ENCODE results near the gene MTG1.
A peak's percentile ranks its signal among the peaks of the same experiment; 100 is the strongest.
"Not testable (repeated sequence)": the region's sequence is repeated elsewhere in the genome, so short reads cannot be mapped to it uniquely, and the experiment has no call there.

Gene MTG1

GRCh38 chr10:133358925-133359310, 35.0 kb upstream of the MTG1 start:
- DNase-seq (ENCODE audit: low spot score), result no peak

DNA sequence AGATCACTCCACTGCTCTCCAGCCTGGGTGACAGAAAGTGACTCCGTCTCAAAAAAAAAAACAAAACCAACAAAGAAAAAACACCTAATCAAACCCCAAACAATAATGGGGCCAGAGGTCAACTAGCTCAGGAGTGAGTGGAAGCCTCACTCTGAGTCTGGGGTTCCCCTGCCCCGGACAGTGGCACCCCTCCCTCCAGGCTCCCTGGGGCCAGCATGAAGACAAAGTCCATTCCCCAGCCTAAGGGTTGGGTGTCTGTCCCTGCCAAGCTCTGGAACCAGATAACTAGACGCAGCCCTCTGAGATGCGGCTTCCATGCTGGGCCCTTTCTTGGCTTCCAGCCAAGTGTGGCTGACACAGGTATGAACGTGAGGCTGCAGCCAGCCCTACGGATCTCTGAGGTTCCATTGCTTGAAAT, 34.4 kb upstream of the MTG1 start:
- DNase-seq (ENCODE audit: low spot score), result peak; percentile 55

- DNase-seq (ENCODE audit: low spot score), result no peak
Observed at GRCh38 chr10:133359972-133360610, 33.9 kb upstream of the MTG1 start.

DNA sequence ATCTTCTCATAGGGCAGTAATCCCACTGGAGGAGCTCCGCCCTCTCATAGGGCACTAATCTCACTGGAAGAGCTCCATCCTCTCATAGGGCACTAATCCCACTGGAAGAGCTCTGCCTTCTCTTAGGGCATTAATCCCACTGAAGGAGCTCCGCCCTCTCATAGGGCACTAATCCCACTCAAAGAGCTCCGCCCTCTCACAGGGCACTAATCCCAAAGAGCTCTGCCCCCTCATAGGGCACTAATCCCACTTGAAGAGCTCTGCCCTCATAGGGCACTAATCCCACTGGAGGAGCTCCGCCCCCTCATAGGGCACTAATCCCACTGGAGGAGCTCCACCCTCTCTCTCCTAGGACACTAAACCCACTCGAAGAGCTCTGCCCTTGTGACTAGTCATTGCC, 32.7 kb upstream of the MTG1 start:
- no peak for DNase-seq (ENCODE audit: low spot score)

GRCh38 chr10:133361773-133362441, 32.0 kb upstream of the MTG1 start:
- no peak for DNase-seq (ENCODE audit: low spot score)

DNA sequence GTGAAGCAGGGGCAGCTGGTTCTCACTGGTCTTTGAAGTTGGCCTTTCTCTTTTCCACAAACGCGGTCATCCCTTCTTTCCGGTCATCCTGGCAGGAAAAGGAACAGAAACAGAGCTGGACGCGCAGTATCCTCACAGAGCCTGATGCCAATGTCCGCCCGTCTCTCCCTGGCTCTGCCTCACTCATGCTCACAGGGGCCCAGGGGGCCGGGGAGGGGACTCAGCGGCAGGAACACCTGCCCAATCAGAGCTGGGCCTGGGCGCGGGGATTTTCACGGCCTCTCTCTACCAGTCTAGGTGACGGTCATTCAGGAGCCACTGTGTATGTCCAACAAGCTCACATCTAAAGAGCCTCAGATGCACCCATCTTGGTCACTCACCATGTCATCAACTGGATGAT, 31.1 kb upstream of the MTG1 start:
- DNase-seq (ENCODE audit: low spot score), result no peak

DNA sequence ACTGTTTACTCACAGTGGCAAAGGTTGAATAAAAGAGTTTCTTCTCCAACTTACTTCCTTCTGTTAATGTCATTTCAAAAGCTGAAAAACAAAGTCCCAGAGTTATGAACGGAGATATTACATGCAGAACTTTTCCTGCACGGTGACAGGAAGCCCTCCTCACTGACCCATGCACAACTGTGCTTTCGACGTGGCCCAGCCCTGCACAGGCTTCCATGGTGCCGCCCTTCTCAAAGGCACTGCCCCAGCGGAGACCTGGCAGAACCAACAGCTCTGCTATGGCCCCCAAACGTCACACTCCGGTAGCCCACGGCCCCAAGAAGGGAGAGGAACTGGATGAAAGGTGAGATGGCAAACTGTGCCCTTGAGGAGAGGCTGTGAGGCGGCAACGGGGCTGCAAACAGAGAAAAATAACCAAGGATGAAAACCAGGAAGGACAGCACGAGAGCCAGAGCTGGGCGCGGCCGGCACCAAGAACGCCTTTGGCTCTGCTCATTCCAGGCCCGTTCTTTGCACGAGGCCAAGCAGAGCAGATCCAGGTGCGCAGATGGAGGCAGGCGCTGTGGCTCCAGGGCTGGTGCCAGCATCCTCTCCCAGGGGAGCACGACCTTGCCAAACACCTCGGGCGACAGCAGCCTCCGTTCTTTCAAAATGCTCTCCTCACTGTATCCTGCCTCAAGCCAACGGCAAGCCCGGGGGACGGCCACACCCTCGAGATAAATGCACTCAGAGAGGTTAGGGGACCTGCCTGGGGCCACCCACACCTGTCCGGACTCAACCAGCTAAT, 29.1 kb upstream of the MTG1 start:
- DNase-seq (ENCODE audit: low spot score), result no peak

DNA sequence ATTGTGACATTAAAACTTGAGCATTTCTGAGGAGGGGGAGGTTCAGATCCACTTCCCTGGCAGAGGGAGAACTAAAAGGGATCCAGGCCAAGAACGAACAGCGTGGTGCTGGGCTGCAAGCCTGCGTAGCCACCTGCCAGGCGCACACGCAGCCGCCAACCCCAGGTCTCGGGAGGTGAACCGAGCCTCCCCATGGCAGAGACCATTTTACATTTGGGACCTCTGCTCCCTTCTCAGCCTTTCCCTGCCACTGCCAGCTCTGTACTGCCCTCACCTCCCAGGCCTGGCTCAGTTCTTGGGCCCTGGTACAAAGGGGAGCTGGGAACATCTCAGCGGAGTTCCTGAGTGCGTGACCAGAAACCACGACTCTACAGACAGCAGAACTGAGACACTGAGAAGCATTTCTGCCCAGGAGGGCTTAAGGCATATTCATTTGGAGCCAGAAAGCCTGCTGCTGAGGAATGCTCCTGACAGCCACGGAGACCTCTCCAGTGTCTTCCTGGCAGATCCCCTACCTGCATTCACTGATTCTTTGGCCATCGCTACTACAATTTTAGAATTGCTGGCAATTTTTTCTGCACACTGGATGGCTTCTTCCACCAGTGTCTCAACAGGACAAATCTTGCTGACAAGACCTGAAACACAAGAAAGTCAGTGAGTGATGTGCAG, 28.4 kb upstream of the MTG1 start:
- DNase-seq (ENCODE audit: low spot score), result no peak

DNA sequence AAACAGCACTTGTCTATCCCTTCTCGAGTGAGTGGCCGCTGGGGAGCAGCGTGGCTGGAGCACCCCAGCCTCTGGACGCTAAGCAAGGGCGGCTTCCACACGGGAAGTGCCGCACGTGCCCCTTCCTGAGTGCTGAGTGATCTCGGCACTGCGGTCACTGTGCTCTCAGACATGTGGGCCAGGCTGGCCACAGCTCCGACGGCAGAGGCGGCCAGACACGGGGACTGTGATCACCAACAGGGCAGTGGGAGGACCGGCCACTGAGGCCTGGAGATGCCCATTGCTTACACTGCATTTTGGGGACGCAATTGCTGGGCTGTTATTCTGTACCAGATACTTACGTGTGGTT, 27.9 kb upstream of the MTG1 start:
- no peak for DNase-seq (ENCODE audit: low spot score)

DNA sequence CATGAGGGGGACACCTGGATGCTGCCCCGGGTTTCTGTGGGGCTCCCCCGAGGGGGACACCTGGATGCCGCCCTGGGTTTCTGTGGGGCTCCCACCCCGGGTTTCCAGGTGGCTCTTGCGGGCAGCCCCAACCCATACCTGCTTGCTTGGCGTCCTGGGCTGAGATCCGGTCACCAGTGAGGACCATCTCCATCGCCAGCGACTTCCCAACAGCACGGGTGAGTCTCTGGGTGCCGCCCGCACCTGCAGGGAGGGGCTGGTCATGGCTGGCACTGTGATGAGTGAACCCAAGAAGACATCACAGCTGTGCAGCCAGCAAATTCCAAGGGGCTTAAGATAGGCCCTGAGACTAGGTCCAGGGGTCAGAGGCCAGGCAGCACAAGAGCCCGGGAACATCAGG, 27.2 kb upstream of the MTG1 start:
- no peak for DNase-seq (ENCODE audit: low spot score)

GRCh38 chr10:133367461-133367860, 26.5 kb upstream of the MTG1 start:
- not testable (repeated sequence) for DNase-seq (ENCODE audit: low spot score)

- DNase-seq (ENCODE audit: low spot score), result no peak
Observed at GRCh38 chr10:133368153-133368552, 25.8 kb upstream of the MTG1 start.

GRCh38 chr10:133370030-133370786, 23.7 kb upstream of the MTG1 start:
- DNase-seq (ENCODE audit: low spot score), result no peak

DNA sequence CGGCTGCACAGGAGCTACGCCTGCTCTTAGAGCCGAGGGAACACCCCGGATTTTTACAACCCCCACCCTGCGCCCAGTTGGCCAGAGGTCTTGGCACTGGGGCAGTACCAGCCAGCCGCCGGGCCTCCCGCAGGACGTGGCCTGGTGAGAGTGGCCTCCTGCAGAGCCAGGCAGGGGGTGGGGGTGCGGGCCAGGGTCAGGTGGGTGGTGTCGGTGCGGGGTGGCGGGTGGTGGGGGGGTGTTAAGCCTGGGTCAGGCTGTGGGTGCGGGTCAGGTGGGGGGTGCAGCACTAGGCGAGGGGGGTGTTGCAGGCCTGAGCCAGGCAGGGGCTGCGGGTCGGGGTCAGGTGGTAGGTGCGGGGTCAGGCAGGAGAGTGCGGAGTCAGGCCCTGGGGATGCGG, 21.4 kb upstream of the MTG1 start:
- no peak for DNase-seq (ENCODE audit: low spot score)

DNA sequence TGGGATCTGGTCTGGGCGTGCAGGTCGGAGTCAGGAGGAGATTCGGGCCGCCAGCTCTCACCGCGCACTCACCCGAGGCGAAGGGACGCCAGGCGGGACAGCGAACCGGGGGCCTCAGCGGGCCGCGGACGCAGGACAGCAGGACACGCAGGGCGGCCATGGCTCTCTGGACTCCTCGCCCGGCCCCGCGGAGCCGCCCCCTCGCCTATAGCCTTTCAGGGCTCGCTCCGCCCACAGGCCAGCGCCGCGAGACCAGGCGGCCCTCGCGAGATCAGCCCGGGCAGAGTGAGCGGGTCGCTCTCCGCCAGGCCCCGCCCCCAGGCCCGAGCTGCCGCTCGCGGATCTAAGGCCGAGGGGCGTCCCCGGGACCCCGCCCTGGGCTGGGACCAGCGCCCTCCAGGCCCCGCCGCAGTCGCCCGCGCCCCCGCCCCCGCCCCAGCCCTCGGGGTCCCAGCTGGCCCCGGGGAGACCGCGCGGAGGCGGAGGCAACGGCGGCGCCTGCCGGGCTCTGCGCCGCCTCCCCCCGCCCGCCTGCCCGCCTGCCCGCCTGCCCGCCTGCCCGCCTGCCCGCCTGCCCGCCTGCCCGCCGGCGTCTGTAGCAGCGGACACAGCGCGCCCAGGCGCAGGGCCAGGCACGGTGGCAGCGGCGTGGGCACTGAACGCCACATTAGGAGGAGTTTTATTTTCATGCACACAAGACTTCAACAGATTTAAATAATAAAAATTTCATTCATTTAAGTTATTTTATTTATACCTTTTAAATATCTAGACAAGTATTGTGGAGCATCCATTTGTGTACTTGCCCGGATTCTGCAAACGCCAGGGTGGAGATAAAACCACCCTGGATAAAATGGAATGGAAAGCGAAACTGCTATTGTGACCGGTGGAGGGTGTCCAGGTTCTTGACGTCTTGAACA, 20.5 kb upstream of the MTG1 start, which contains the start of gene ECHS1:
TSS of gene ECHS1 (minus strand) at position 181 of the 917 bp plus-strand sequence. CDS start at position 160, 21 bp downstream.
- peak; percentile 84 for DNase-seq (ENCODE audit: low spot score)

DNA sequence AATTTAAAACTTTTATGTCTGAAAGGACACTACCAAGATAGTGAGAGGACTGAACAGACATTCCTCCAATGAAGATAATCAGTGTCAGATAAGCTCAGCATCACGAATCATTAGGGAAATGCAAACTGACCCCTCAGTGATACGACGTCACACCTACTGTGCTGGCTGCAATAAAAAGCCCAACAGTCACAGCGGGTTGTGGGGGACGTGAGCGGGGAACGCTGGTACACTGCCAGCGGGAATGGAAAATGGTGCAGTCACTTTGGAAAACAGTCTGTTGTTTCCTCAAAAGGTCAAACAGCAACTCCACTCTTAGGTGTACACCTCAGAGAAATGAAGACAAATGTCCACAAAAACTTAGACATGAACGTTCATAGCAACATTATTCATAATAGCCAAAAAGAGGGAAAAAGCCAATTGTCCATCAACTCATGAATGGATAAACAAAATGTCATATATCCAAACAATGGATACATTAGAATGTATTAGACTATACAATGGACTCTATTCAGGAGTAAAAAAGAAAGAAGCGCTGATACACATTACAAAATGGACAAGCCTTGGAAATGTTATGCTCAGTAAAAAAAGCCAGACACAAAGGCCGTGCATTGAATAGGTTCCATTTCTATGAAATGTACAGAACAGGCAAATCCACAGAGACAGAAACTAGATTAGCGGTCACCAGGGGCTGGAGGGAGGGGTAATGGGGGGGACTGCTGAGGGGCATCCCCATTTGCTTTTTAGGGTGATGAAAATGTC, 18.4 kb upstream of the MTG1 start:
- no peak for DNase-seq (ENCODE audit: low spot score)

GRCh38 chr10:133376183-133376582, 17.8 kb upstream of the MTG1 start:
- DNase-seq (ENCODE audit: low spot score), result not testable (repeated sequence)

- DNase-seq (ENCODE audit: low spot score), result no peak
Observed at GRCh38 chr10:133377025-133377817, 16.7 kb upstream of the MTG1 start.

DNA sequence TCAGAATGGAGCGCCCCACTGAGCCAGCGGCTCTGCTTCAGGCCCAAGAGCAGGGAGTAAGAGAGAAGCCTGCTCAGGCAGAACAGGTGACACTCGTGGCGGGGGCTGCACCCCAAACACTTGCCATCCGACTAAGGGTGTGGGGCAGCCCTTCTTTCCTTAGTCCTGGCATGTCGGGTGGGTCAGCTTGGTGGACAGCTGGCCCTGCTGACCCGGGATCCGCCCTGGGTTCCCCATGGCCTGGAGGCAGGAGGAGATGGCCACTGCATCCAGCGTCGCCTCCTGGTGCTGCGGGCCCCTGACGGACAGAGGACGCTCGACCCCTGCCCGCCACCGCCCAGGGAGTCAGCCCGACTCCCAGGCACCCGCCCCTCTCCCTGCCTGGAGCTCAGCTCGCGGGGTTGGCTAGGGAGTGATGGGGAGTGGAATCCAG, 16.1 kb upstream of the MTG1 start:
- no peak for DNase-seq (ENCODE audit: low spot score)

Measured in SW480 (cell line).